HG03521 (cell line): ENCODE measurements around the gene DCDC2.
"Not testable (repeated sequence)": the region's sequence is repeated elsewhere in the genome, so short reads cannot be mapped to it uniquely, and the experiment has no call there.

Source experiments
- ATAC-seq: cut with Tn5 transposase; IDR thresholded peaks from one replicate; pipeline ENCODE4 v1.9.1; 2021; ENCODE audit warnings: mild to moderate bottlenecking, moderate library complexity; ENCODE audit not compliant: unreplicated experiment

DCDC2 gene

GRCh38 chr6:24227556-24227955, 130.3 kb downstream of the DCDC2 start:
- no peak for ATAC-seq

- ATAC-seq: no peak
Observed at GRCh38 chr6:24226541-24226940, 131.3 kb downstream of the DCDC2 start.

- no peak for ATAC-seq
Observed at GRCh38 chr6:24225838-24226237, 132.0 kb downstream of the DCDC2 start.

GRCh38 chr6:24223115-24223919, 134.5 kb downstream of the DCDC2 start:
- no peak for ATAC-seq

GRCh38 chr6:24219670-24220069, 138.2 kb downstream of the DCDC2 start:
- no peak for ATAC-seq

GRCh38 chr6:24214984-24215383, 142.9 kb downstream of the DCDC2 start:
- no peak for ATAC-seq

- no peak for ATAC-seq
Observed at GRCh38 chr6:24207413-24207812, 150.4 kb downstream of the DCDC2 start.

- ATAC-seq: no peak
Observed at GRCh38 chr6:24205020-24205492, 152.8 kb downstream of the DCDC2 start.

GRCh38 chr6:24204113-24204512, 153.7 kb downstream of the DCDC2 start:
- ATAC-seq: not testable (repeated sequence)

GRCh38 chr6:24197892-24198291, 160.0 kb downstream of the DCDC2 start:
- no peak for ATAC-seq

- ATAC-seq: no peak
Observed at GRCh38 chr6:24195836-24196597, 161.8 kb downstream of the DCDC2 start.

- ATAC-seq: no peak
Observed at GRCh38 chr6:24194978-24195700, 162.7 kb downstream of the DCDC2 start.

- no peak for ATAC-seq
Observed at GRCh38 chr6:24193364-24193763, 164.5 kb downstream of the DCDC2 start.

GRCh38 chr6:24191346-24191745, 166.5 kb downstream of the DCDC2 start:
- no peak for ATAC-seq

GRCh38 chr6:24188578-24189080, 169.2 kb downstream of the DCDC2 start:
- ATAC-seq: no peak

- no peak for ATAC-seq
Observed at GRCh38 chr6:24187965-24188577, 169.8 kb downstream of the DCDC2 start.

- no peak for ATAC-seq
Observed at GRCh38 chr6:24186349-24186748, 171.5 kb downstream of the DCDC2 start.

- no peak for ATAC-seq
Observed at GRCh38 chr6:24183584-24183983, 174.3 kb downstream of the DCDC2 start.

- no peak for ATAC-seq
Observed at GRCh38 chr6:24157886-24158285, 200.0 kb downstream of the DCDC2 start.

GRCh38 chr6:24154121-24154520, 203.7 kb downstream of the DCDC2 start:
- no peak for ATAC-seq

- ATAC-seq: no peak
Observed at GRCh38 chr6:24152014-24152413, 205.8 kb downstream of the DCDC2 start.
